Measurements from ENCODE around the gene TRIP6. TPM values are rescaled to one million over a fixed set of nuclear protein-coding genes. Genes with fewer than 3 reads are reported as not detected.

TRIP6 gene
- total and polyA plus RNA-seq, 2 experiments from 2014 or later: 57.5 to 70.3 TPM

DNA sequence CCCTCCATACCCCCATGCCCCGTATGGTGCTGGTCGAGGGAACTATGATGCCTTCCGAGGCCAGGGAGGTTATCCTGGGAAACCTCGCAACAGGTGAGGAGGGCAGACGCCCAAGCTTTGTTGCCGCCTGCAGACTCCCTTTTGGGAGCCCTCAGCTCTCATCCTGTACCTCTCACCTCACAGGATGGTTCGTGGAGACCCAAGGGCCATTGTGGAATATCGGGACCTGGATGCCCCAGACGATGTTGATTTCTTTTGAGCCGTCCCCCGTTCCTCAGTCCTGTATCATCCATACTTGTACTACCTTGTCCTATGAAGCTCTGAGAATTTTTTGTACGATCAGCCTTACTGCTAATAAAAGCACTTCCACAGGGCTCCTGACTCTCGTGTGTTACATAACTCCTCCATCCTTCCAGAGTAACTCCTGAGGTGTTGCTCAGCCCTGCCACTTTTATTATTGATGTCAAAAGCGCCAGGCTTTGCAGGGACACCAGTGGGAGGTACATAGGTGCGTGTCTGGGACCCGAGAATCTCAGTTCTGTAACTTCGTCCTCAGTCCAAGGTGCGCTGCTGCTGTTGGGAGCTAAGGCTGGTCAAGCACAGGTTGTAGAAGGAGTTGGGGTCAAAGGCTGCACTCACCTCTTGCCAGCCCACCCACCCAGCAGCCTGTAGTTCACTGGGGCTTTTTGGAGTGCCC is 21.3 kb downstream of the TRIP6 start:
- Histone ChIP-seq H3K27ac (peak overlapping the region; percentile 96), H4K20me1 (ENCODE audit: insufficient read depth, poor library complexity, severe bottlenecking) (peaks cover 3% of the 10 kb centered on the region), H3K9me2 (replicated peaks; ENCODE audit: insufficient read depth) (no peaks in the 10 kb centered on the region), H3K79me2 (peaks cover 31% of the 10 kb centered on the region), H3K9me3 (ENCODE audit: low read depth) (no peaks in the 10 kb centered on the region), H3K4me1 (ENCODE audit: insufficient read depth) (peaks cover 25% of the 10 kb centered on the region), H3K4me2 (peak overlapping the region; percentile 93), H3K36me3 (replicated peaks; ENCODE audit: insufficient read depth, low read depth) (no peaks in the 10 kb centered on the region), H3K27me3 (no peaks in the 10 kb centered on the region), H3K4me3 (peak overlapping the region; percentile 70), H2AFZ (no peak overlapping the region)
- DNase-seq (ENCODE audit: low spot score): no peak
- 76% methylated on average over 18 of the region's 18 CpGs for WGBS (ENCODE audit: low lambda C conversion rate, missing lambda C conversion rate)
- TF ChIP-seq EZH2phosphoT487 (IDR thresholded peaks at IDR 0.05; ENCODE audit: low read depth, severe bottlenecking, unreplicated experiment): no peak
- TF ChIP-seq, protein P1, sequence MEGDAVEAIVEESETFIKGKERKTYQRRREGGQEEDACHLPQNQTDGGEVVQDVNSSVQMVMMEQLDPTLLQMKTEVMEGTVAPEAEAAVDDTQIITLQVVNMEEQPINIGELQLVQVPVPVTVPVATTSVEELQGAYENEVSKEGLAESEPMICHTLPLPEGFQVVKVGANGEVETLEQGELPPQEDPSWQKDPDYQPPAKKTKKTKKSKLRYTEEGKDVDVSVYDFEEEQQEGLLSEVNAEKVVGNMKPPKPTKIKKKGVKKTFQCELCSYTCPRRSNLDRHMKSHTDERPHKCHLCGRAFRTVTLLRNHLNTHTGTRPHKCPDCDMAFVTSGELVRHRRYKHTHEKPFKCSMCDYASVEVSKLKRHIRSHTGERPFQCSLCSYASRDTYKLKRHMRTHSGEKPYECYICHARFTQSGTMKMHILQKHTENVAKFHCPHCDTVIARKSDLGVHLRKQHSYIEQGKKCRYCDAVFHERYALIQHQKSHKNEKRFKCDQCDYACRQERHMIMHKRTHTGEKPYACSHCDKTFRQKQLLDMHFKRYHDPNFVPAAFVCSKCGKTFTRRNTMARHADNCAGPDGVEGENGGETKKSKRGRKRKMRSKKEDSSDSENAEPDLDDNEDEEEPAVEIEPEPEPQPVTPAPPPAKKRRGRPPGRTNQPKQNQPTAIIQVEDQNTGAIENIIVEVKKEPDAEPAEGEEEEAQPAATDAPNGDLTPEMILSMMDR (IDR thresholded peaks at IDR 0.05; ENCODE audit: poor library complexity): no peak
- no peak for TF ChIP-seq EZH2 (IDR thresholded peaks at IDR 0.05; ENCODE audit: borderline replicate concordance)

DNA sequence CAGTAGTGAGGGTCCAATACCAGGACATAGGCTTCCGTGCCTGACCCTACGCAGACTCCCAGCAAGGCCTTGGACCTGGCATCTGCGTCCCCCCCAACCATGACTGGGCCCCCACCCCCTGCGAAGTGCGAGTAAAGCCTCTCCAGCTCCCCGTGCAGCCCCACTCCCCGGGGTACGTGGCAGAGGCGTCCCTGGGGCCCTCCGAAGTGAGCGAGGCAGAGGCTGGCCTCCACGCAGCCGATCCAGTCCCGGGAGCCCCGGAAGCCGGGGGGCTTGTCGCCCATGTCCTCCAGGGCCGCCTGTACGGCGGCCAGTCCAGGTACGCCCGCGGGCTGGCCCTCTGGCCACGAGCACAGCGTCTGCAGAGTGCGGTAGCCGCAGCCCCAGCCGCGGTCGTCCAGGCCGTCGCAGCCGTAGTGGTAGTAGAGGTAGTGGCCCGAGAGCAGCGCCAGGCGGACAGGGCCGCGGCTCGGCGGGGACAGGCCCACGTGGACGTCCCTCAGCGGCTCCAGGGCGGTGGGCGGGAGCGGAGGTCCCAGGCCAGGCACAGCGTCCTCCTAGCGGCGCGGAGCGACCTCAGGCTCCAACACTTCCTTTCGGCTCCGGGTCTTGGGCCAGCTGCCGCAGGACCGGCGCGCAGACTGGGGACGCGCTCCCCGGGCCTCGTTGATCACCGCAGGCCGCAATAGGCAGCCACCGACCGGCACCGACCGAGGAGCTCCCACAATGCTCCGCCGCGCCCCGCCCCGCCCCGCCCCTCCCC is 22.0 kb downstream of the TRIP6 start, which contains the start of gene UFSP1:
Gene UFSP1, minus strand, starts transcription at position 728 of the 763 bp plus-strand sequence. Its CDS starts 444 bp downstream, at position 284.
- no peaks in the 10 kb centered on the region for H3K36me3 ChIP-seq (replicated peaks; ENCODE audit: insufficient read depth, low read depth)
- no peaks in the 10 kb centered on the region for H3K27me3 ChIP-seq
- H3K4me2 ChIP-seq: peak within 1 kb of the TSS; percentile 93
- peaks cover 26% of the 10 kb centered on the region for H3K4me1 ChIP-seq (ENCODE audit: insufficient read depth)
- no peaks in the 10 kb centered on the region for H3K9me3 ChIP-seq (ENCODE audit: low read depth)
- H3K79me2 ChIP-seq: peaks cover 24% of the 10 kb centered on the region
- TF ChIP-seq EZH2 (IDR thresholded peaks at IDR 0.05; ENCODE audit: borderline replicate concordance) (no peak), EZH2phosphoT487 (IDR thresholded peaks at IDR 0.05; ENCODE audit: low read depth, severe bottlenecking, unreplicated experiment) (no peak)
- TF ChIP-seq, protein P1 (IDR thresholded peaks at IDR 0.05; ENCODE audit: poor library complexity): no peak
- peak within 1 kb of the TSS; percentile 96 for H3K27ac ChIP-seq
- DNase-seq (ENCODE audit: low spot score): no peak
- peak within 1 kb of the TSS; percentile 61 for H2AFZ ChIP-seq
- H4K20me1 ChIP-seq (ENCODE audit: insufficient read depth, poor library complexity, severe bottlenecking): peaks cover under 1% of the 10 kb centered on the region
- 9% methylated on average over 50 of the region's 73 CpGs for WGBS (ENCODE audit: low lambda C conversion rate, missing lambda C conversion rate)
- no peaks in the 10 kb centered on the region for H3K9me2 ChIP-seq (replicated peaks; ENCODE audit: insufficient read depth)
- H3K4me3 ChIP-seq: peak within 1 kb of the TSS; percentile 70

DNA sequence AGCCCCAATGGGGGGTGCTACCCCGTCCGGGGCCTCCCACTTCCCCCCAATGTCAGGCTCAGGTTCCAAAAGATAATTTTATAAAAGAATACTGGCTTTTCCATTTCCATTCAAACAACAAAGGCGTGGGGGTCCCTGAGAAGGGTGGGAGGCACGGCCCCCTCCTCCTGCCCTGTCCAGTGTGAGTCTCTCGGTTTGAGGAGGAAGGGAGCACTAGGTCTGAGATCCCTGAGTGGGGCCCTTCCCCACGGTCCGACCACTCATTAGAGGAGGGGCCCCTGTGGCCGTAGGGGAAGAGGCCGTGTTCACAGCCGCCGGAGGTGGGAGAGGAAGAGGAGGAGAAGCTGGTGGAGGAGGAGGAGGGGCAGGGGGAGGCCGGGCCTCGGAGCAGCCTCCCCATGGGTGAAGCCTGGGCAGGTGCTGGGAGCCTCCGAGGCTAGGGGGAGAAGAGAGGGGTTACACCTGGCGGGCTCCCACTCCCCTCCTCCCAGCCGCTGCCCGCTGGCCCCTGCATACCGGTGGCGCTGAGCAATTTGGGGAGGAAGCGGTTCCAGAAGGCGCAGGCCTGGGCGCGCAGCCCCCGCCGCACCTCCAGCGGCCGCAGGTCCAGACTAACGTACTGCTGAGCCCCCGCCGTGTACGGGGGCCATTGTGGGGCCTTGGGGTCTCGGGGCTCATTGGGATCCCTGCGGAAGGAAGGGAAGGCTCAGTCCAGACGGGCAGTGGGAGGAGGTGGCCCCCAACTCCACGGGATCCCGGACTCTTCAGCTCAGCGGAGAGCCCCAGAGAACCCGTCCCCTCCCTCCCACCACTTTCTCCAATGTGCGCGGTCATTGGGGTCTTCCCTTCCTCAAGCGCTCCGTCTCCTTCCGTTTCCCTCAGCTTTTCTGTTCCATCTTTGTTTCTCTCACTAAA is 23.7 kb downstream of the TRIP6 start:
- H3K27me3 ChIP-seq: peaks cover 6% of the 10 kb centered on the region
- no peaks in the 10 kb centered on the region for H3K9me2 ChIP-seq (replicated peaks; ENCODE audit: insufficient read depth)
- TF ChIP-seq, protein P1 (IDR thresholded peaks at IDR 0.05; ENCODE audit: poor library complexity): no peak
- no peak for TF ChIP-seq EZH2phosphoT487 (IDR thresholded peaks at IDR 0.05; ENCODE audit: low read depth, severe bottlenecking, unreplicated experiment)
- TF ChIP-seq EZH2 (IDR thresholded peaks at IDR 0.05; ENCODE audit: borderline replicate concordance): no peak
- H3K4me2 ChIP-seq: peak overlapping the region; percentile 93
- H3K27ac ChIP-seq: peak overlapping the region; percentile 96
- peaks cover 32% of the 10 kb centered on the region for H3K4me1 ChIP-seq (ENCODE audit: insufficient read depth)
- DNase-seq (ENCODE audit: low spot score): no peak
- no peaks in the 10 kb centered on the region for H3K9me3 ChIP-seq (ENCODE audit: low read depth)
- H4K20me1 ChIP-seq (ENCODE audit: insufficient read depth, poor library complexity, severe bottlenecking): no peaks in the 10 kb centered on the region
- H3K4me3 ChIP-seq: peak overlapping the region; percentile 43
- WGBS (ENCODE audit: low lambda C conversion rate, missing lambda C conversion rate): 25% methylated on average over 25 of the region's 43 CpGs
- peaks cover 15% of the 10 kb centered on the region for H3K79me2 ChIP-seq
- H2AFZ ChIP-seq: peak overlapping the region; percentile 61
- H3K36me3 ChIP-seq (replicated peaks; ENCODE audit: insufficient read depth, low read depth): no peaks in the 10 kb centered on the region
